Measurements from ENCODE around the gene ACTR8.
A peak's percentile ranks its signal among the peaks of the same experiment; 100 is the strongest.
"Not testable (repeated sequence)": the region's sequence is repeated elsewhere in the genome, so short reads cannot be mapped to it uniquely, and the experiment has no call there.

ACTR8 gene, protein sequence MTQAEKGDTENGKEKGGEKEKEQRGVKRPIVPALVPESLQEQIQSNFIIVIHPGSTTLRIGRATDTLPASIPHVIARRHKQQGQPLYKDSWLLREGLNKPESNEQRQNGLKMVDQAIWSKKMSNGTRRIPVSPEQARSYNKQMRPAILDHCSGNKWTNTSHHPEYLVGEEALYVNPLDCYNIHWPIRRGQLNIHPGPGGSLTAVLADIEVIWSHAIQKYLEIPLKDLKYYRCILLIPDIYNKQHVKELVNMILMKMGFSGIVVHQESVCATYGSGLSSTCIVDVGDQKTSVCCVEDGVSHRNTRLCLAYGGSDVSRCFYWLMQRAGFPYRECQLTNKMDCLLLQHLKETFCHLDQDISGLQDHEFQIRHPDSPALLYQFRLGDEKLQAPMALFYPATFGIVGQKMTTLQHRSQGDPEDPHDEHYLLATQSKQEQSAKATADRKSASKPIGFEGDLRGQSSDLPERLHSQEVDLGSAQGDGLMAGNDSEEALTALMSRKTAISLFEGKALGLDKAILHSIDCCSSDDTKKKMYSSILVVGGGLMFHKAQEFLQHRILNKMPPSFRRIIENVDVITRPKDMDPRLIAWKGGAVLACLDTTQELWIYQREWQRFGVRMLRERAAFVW

DNA sequence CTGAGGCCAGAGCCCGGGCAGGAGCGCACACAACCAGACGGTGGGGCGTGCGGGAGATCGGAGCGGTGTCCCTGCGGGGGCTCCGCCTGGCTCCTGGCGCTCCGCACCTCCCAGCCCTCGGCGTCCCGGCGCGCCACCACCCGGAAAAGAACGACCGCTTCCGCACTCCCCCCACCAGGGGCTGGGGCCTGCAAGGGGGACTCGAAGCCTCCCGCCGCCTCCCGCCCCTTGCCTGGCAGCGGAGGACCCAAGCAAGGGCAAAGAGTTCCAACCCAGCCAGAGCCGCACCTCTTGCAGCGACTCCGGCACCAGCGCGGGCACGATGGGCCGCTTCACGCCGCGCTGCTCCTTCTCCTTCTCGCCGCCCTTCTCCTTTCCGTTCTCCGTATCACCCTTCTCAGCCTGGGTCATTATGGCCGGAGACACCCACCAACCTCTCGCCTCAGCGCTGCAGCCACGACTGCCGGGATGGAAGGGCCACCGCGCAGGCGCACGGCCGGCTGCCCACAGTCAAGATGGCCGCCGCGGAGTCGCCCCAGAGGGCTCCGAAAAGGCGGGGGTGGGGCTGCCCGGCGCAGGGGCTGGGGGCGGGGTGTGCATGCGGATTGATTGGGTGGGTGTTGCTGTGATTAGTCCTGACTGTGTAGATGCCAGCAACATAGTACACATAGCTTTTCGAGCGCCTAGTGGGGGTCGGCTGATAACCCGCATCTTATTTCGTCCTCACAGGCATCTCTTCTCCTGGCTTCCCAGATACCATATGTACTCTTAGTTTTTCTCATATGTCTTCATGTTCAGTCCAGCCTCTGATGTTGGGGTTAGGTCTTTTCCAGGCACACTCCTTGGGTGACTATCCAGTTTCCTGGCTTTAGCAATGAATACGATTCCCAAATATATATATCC lies at the start of gene ACTR8:
TSS of gene ACTR8 (minus strand) at position 462 of the 903 bp plus-strand sequence. CDS start at position 411, 51 bp downstream.
- peak; percentile 62 to 78 for DNase-seq (ENCODE audit: low read depth in 1 of 2, low spot score in 1 of 2)

DNA sequence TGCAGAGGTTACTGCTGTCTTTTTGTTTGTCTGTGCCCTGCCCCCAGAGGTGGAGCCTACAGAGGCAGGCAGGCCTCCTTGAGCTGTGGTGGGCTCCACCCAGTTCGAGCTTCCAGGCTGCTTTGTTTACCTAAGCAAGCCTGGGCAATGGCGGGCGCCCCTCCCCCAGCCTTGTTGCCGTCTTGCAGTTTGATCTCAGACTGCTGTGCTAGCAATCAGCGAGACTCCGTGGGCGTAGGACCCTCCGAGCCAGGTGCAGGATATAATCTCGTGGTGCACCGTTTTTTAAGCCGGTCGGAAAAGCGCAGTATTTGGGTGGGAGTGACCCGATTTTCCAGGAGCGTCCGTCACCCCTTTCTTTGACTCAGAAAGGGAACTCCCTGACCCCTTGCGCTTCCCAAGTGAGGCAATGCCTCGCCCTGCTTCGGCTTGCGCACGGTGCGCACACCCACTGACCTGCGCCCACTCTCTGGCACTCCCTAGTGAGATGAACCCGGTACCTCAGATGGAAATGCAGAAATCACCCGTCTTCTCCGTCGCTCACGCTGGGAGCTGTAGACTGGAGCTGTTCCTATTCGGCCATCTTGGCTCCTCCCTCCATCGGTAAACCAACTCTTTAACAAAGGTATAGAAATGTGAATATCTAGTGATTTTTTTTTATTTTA lies 45.4 kb upstream of the ACTR8 start:
- not testable (repeated sequence) for DNase-seq (ENCODE audit: low read depth in 1 of 2, low spot score in 1 of 2)

DNA sequence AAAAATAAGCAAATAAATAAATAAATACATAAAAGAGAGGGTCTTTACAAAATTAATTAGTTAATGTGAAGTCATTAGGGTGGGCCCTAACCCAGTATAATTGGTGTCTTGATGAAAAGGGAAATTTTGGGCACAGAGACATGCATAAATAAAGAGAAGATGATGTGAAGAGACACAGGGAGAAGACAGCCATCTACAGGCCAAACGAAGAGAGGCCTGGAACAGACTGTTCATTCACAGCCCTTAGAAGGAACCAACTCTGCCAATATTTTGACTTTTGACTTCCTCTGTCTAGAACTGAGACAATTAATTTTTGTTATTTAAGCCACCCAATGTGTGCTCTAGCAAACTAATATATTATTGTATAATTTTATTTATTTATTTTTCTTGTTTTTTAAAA lies 39.3 kb upstream of the ACTR8 start:
- no peak for DNase-seq (ENCODE audit: low read depth in 1 of 2, low spot score in 1 of 2)

DNA sequence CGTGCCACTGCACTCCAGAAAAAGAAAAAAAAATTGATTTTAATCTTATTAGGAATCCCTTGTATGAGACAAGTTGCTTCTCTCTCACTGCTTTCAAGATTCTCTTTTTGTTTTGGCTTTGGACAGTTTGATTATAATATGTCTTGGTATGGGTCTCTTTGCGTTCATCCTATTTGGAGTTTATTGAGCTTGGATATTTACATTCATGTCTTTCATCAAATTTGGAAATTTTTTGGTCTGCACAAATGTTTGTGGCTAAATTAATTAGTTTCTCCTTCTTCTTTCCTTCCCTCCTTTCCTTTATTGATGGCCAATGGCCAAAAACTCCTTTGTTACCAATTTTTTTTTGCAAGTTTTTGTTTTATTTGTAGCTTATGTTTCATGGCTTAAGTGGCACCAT lies 37.8 kb upstream of the ACTR8 start:
- no peak for DNase-seq (ENCODE audit: low read depth in 1 of 2, low spot score in 1 of 2)

DNA sequence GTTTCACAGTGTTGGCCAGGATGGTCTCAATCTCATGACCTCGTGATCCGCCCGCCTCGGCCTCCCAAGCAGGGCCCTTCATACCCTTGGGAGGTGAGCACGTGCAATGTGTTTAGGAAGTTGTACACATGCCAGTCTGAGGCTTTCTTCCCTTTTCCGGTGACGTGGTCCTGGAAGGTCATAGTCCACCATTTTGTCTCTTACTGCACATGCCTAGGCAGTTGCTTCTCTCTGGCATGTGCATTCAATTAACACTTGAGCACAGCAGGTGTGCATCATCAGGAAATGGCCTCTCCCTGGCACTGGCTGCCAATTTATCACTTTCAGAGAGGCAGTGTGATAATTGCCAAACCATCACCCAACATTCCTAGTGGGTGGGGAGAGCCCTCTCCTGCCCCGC lies 31.4 kb upstream of the ACTR8 start:
- DNase-seq (ENCODE audit: low read depth in 1 of 2, low spot score in 1 of 2): no peak

DNA sequence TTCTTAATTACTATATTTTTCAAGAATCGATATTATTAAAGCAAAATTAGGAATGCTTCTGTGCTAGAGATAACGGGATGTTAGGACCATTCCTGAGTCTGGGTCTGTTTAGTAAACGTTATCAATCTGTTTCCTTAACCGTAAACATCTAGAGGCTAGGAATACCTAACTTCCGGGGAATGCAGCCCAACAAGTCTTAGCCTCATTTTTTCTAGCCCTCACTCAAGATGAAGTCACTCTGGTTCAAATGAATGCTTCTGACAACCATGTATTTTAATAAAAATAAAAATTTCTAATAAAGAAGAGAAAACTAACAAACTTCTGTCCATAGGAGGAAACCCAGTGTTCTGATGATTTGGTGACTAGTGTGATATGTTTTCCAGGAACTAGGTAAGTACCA lies 20.8 kb upstream of the ACTR8 start:
- DNase-seq (ENCODE audit: low read depth in 1 of 2, low spot score in 1 of 2): no peak

DNA sequence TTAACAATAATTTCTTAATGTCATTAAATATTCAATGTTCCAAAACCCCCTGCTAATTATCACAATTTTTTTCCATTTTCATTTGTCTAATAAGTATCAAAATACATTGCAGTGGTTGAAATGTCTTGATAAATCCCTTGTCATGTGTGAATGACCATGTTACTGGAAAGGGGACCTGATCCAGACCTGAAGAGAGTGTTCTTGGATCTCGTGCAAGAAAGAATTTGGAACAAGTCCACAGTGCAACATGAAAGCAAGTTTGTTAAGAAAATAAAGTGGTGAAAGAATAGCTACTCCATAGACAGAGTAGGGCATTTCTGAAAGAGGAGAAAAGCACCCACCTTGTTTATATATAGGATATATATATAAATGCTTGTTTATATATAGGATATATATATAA lies 20.1 kb upstream of the ACTR8 start:
- no peak for DNase-seq (ENCODE audit: low read depth in 1 of 2, low spot score in 1 of 2)

DNA sequence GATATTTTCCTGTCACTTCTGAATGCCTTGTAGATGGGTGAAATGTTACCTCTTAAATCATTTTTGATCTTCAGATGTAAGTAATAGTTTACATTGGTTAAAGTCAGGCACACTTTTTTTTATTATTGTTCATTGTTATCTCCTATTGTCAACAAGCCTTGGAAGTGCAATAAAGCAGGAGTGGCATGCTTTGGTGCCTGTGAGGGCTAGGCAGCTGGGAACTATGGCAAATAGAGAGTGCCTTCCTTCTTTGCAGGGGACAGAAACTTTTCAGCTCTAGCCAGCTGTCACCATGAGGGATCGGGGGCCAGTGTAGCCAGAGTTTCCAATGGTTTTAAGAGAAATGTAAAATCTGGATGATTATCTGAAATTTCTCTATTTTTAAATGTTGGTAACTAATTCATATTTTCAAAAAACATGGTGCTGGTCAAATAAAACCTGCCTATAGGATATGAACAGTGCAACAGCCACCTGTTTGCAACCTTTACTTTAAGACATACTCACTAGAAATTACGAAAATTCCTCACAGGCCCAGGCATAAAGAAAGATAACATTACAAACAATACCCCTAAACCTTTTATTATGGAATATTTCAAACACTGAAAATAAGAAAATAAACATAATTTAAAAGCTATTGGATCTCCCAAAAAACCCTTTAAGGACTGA lies 18.8 kb upstream of the ACTR8 start:
- DNase-seq (ENCODE audit: low read depth in 1 of 2, low spot score in 1 of 2): no peak

DNA sequence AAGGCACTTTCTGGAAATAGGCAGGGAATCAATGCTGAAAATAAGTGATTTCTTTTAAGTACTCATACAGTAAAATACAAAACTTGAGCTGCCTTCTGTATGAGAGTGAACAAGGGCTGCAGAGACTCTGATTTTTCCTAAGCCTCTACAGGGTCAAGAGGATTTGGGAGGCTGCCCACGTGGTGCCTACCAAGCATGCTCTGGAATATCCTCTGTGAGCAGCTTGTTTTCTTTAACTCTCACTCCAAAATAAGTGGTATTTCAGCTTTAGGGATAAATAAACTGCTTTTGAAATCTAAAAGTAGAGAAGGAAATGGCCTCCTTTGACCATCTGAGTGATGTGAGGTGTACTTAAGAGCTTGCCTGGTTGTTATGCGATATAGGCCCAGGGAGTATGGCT lies 17.8 kb upstream of the ACTR8 start:
- DNase-seq (ENCODE audit: low read depth in 1 of 2, low spot score in 1 of 2): no peak

DNA sequence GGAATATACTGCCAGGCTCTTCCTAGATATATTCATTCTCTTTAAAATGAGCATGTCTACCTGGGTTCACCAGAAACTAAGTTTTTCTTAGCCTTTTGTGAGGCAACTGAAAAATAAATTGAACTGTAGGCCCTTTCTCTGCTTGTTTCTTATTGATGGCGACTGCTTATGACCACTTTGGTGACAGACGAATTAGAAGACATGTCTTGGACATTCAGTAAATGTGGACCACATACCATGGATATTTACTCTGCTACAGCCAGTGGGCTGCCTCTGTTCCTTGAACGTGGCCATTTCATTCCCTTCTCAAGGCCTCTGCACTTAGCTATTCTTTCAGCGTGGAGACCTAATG lies 10.3 kb upstream of the ACTR8 start:
- DNase-seq (ENCODE audit: low read depth in 1 of 2, low spot score in 1 of 2): no peak

DNA sequence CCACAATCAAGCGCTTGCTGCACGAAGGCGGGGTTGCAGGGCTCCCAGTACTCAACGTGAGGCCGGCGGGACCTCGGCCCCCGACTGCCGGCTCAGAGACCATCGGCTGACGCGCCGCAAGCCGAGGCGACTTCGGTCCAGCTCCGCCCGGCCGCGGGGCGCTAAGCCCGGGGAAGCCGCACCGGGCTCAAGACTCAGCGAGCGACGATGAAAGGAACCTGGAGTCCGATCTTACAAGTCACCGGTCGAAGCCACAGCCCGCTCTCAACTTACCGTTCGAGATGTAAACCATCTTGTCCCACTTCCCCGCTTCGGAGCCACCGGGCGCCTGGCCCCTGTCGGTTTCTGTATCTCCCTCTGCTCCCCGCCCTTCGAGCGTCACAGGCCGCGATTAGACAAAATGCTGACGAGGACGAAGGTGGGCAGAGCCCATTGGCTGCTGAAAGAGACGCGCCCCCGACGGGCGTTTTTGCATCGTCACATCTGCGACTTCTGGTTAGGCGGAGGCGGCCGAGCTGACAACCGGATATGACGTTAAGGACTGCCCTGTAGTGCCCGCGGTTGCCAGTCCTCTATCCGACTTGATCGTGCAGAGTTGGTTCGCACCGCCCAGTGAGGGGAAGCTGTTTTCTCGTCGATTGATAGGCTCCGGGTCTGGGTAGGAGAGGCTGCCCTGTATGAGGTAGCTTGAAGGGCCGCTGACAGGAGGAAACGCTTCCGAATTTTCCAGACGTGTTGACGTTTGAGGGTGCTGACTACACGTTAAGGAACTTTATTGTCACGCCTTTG lies 9.7 kb upstream of the ACTR8 start, which contains the start of gene SELENOK:
TSS of gene SELENOK (minus strand) at position 363 of the 789 bp plus-strand sequence.
- peak; percentile 93 to 94 for DNase-seq (ENCODE audit: low read depth in 1 of 2, low spot score in 1 of 2)

DNA sequence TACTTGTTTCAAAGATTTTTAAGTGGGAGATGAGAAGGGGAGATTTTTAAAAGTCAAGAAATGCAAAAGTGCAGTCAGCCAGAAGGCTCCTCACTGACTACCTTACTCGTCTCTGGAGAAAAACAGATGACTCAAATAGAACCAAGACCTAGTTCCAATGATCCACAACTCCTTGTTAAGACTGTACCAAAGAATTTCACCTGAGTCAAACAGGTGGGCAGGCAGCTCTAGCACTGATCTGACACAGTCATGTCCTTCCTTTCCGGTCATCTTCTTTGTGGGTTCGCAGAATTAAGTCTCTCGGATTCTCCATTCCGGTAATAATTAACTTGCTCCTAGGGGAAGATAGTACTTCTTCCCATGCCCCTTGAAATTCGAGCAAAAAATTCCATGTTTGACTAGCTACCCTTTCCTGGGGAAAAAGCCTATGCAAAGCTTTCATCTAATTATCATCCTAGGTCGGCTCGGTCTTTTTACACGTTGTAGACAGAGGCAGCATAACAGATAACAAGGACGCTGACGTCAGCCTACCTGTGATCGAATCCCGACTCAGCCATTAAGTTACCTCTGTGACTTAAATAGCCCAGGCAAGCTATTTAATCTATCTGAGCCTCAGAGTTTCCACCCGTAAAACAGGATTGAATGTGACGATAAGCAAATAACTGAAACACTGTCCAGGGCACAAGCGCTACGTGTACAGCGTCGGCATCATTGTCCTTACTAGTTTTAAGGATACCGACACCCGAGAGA lies 8.9 kb upstream of the ACTR8 start:
- peak in 1 of 2 donors; percentile 10 for DNase-seq (ENCODE audit: low read depth in 1 of 2, low spot score in 1 of 2)

DNA sequence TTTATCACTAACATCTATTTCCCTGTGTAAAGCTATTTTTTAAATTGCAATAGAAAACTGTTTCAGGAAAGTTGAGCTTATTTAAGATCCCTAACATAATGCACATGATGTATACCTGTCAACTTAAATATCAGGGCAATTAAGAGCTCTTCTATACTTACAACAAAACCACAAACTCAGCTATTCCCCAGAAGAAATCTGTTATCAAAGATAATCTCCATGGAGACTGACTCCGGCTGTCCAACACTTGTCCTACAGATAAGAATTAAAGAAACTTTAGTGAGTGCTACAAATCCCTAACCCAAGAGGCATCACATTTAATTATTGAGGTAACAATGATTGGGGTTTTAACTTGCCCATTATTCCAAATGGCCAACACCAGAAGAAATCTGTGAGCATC lies 6.3 kb upstream of the ACTR8 start:
- no peak for DNase-seq (ENCODE audit: low read depth in 1 of 2, low spot score in 1 of 2)

DNA sequence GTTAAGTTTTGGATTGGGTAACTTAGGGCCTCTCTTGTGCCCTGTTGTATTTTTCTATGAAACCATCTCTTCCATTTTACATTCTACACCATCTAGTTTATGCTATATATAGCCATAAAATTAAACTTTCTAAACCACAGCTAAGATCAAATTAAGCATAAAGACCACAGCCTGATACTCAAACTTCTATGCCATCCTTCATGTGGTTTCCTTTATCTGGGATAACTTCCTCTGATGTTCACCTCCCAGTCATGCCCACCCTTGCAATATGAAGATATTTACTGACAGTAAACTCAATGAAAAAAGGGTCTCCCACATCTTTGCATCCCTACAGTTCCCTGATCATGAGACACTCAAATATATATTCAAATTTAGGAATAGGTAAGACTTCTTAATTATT lies 5.5 kb upstream of the ACTR8 start:
- no peak for DNase-seq (ENCODE audit: low read depth in 1 of 2, low spot score in 1 of 2)

DNA sequence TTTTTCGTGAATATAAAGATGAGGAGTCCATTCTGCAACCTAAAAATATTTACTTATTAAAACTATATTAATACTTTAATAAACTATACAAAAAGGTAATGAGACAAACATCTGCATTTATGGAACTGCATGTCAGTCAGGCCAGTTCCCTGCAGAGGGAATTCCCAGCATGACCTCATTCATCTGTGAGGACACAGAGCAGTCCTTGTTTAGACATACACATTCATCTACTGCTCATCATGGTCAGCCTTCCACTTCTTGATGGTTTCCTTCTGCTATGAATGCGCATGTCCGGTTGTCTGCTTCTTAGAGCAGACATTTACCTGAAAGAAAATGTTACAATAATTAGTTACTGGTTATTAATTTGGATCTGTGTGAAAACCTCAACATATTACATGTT lies 3.3 kb upstream of the ACTR8 start:
- DNase-seq (ENCODE audit: low read depth in 1 of 2, low spot score in 1 of 2): no peak

DNA sequence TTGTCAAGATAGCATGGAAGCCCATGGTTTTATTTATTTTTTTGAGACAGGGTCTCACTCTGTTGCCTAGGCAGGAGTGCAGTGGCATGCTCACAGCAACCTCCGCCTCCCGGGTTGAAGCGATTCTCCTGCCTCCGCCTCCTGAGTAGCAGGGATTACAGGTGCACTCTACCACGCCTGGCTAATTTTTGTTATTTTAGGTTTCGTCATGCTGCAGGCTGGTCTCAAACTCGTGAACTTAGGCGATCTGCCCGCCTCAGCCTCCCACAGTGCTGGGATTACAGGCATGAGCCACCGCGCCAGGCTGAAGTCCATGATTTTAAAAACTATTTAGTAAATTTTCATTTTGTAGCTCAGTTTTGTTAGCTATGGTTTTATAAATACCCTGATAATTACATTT lies 2.7 kb upstream of the ACTR8 start:
- DNase-seq (ENCODE audit: low read depth in 1 of 2, low spot score in 1 of 2): no peak

DNA sequence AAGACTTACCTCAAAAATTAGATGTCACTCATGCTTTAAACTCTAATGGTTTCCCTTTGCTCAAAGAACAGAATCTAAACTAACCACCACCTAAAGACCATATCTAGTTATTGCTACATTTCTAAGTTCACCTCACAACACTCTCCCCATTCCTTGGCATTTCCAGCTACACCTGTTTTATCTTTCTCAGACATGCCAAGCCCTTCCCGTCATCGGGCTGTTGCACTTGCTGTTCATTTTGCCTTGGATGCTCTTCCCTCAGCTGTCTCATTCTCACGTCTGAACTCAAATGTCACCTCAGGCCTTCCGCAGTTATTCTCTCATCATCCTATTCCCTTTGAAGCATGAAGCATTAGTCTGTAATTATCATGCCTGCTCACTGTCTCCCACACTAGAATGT lies 1.1 kb upstream of the ACTR8 start:
- DNase-seq (ENCODE audit: low read depth in 1 of 2, low spot score in 1 of 2): no peak

DNA sequence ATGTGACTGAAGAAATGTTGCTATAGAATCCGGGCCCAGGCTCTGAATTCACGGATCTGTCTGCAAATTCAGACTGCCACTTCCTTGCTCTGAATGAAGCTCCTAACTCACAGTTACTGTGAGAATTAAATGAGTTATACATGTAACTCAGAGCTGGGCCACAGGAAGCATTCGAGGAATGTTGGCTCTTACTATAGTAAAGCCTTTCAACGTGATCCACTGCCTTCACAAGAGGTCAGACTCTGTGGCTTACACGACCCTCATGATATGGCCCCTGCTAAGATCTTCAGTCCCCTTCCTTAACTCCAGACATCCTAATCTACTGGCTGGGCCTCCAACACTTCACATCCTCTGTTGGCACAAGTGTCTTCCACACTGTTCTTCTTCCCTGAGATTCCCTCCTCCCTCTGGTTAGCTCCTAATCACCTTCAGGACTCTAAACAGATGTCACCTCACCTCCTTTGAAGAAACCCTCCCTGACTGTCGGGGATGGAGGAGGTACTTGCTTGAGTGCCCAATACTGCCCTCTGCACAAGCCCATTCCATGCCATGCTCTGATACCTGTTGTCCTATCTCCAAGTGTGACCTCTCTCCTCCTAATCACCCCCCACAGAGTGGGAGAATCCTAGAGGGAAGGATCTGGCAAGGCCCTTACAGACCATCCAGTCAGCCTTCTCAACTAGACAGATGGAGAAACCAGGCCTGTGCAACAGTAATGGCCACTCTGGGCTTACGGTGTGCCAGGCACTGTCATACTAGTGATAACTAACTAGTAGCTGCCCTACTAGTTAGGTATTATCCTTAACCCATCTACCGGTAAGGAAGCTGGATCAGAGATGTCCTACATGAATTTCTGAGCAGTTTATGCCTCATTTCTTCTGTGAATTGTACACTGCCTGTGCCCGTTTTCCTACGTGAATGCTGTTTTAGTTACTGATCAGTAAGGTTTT lies 1.3 kb downstream of the ACTR8 start:
- DNase-seq (ENCODE audit: low read depth in 1 of 2, low spot score in 1 of 2): no peak

Data from activated T-helper 1 cell treated with anti-CD3 and anti-CD28 coated beads, Interleukin-2, amount 50 U/mL, for 16 hours (primary cell).